NCI-H510A (cell line): ENCODE data around the gene NBEA.

Source experiments
- DNase-seq: peaks from one replicate; lab custom pipeline; 2025; lab: John Stamatoyannopoulos, UW

The NBEA gene

GRCh38 chr13:35165205-35165604, 223.1 kb downstream of the NBEA start:
- DNase-seq: no peak

GRCh38 chr13:35179494-35179893, 237.4 kb downstream of the NBEA start:
- DNase-seq: no peak

GRCh38 chr13:35179920-35180663, 238.0 kb downstream of the NBEA start:
- DNase-seq: no peak

- no peak for DNase-seq
These were observed 248.2 kb downstream of the NBEA start for GRCh38 chr13:35190241-35190640.

- no peak for DNase-seq
These were observed 249.8 kb downstream of the NBEA start for GRCh38 chr13:35191883-35192282.

- DNase-seq: no peak
These were observed 256.6 kb downstream of the NBEA start for GRCh38 chr13:35198613-35199200.

GRCh38 chr13:35208587-35208986, 266.5 kb downstream of the NBEA start:
- DNase-seq: no peak

- no peak for DNase-seq
These were observed 268.2 kb downstream of the NBEA start for GRCh38 chr13:35210261-35210660.

- DNase-seq: no peak
These were observed 269.9 kb downstream of the NBEA start for GRCh38 chr13:35211949-35212348.

GRCh38 chr13:35213911-35214310, 271.8 kb downstream of the NBEA start:
- no peak for DNase-seq

- DNase-seq: no peak
These were observed 274.1 kb downstream of the NBEA start for GRCh38 chr13:35216131-35216530.

GRCh38 chr13:35219021-35219420, 277.0 kb downstream of the NBEA start:
- no peak for DNase-seq

GRCh38 chr13:35225159-35225558, 283.1 kb downstream of the NBEA start:
- no peak for DNase-seq

GRCh38 chr13:35225582-35225981, 283.5 kb downstream of the NBEA start:
- DNase-seq: no peak

- no peak for DNase-seq
These were observed 286.5 kb downstream of the NBEA start for GRCh38 chr13:35228536-35228935.

- no peak for DNase-seq
These were observed 289.4 kb downstream of the NBEA start for GRCh38 chr13:35231426-35231825.

- DNase-seq: no peak
These were observed 296.2 kb downstream of the NBEA start for GRCh38 chr13:35238274-35238673.

- no peak for DNase-seq
These were observed 310.6 kb downstream of the NBEA start for GRCh38 chr13:35252536-35253205.

- no peak for DNase-seq
These were observed 313.2 kb downstream of the NBEA start for GRCh38 chr13:35255241-35255640.

- DNase-seq: no peak
These were observed 314.5 kb downstream of the NBEA start for GRCh38 chr13:35256459-35257148.

GRCh38 chr13:35260316-35260715, 318.2 kb downstream of the NBEA start:
- DNase-seq: no peak

- DNase-seq: no peak
These were observed 324.3 kb downstream of the NBEA start for GRCh38 chr13:35266412-35266811.

- no peak for DNase-seq
These were observed 336.8 kb downstream of the NBEA start for GRCh38 chr13:35278917-35279316.
